GM18508 (cell line): Measurements from ENCODE around the gene CMPK2.

Experiments
- ATAC-seq: cut with Tn5 transposase; IDR thresholded peaks from one replicate; pipeline ENCODE4 v1.9.1; 2021; ENCODE audit warnings: moderate number of reproducible peaks; ENCODE audit not compliant: insufficient read depth, unreplicated experiment

The CMPK2 gene

GRCh38 chr2:6814869-6815268 lies 50.8 kb downstream of the CMPK2 start:
- ATAC-seq, result no peak

DNA sequence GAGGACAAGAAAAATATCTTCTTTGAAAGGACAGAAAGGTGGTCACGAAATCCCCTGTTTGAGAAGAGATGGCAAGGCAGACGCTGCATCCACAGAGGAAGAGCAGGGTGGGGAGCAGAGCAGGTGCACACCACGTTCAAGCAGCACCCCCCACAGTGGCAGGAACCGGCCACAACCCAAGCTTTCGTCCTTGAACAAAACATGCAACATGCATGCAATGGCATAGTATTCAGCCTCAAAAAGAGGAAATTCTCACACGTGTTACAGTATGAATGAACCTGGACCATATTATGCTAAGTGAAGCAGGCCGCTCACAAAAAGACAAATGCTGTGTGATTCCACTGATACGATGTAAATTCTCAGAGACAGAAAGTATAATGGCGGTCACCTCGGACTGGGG lies 51.4 kb downstream of the CMPK2 start:
- ATAC-seq, result no peak

GRCh38 chr2:6813573-6813972 lies 52.1 kb downstream of the CMPK2 start:
- ATAC-seq, result no peak

GRCh38 chr2:6812857-6813530 lies 52.7 kb downstream of the CMPK2 start:
- ATAC-seq, result no peak

DNA sequence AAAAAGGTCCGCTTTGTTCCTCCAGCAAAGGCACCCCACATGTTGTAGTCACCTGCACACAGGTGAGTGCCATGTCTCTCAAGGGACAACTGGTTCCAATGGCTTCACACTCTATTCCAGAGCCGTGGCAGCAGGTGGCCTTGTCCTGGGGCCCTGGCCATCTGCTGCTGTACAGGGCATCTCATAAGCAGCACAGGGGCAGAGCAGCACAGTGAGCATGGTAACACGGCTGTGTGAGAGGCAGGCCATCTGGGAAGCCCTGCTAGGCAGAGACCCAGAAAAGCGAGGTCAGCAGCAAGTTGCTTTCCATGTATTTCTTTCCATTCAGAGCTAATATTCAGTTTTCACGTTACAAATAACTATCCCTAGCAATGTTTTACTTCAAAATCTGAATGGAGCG lies 54.7 kb downstream of the CMPK2 start:
- ATAC-seq, result no peak

- no peak for ATAC-seq
These were observed 57.3 kb downstream of the CMPK2 start for GRCh38 chr2:6808426-6808825.

GRCh38 chr2:6806604-6807003 lies 59.1 kb downstream of the CMPK2 start:
- no peak for ATAC-seq

- ATAC-seq, result no peak
These were observed 65.2 kb downstream of the CMPK2 start for GRCh38 chr2:6800553-6800952.
